T-helper 1 cell treated with Interleukin-12 subunit alpha and Interleukin-12 subunit beta and Interleukin-4 antibody, amounts not matched to agents 30 μg/mL and 1 μg/mL, for 36 hours (primary cell): ENCODE results near the gene EBF4.
"Not testable (repeated sequence)": the region's sequence is repeated elsewhere in the genome, so short reads cannot be mapped to it uniquely, and the experiment has no call there.

ENCODE experiments used
- H3K27ac Mint-ChIP-seq: one replicate; pipeline ENCODE4 v1.8.0; 2021; ENCODE audit warnings: mild to moderate bottlenecking, mixed read lengths
- H3K27me3 Mint-ChIP-seq: one replicate; pipeline ENCODE4 v1.8.0; 2021; ENCODE audit warnings: low read depth, mixed read lengths
- H3K36me3 Mint-ChIP-seq: one replicate; pipeline ENCODE4 v1.8.0; 2021; ENCODE audit warnings: low read depth, mixed read lengths
- H3K4me1 Mint-ChIP-seq: one replicate; pipeline ENCODE4 v1.8.0; 2021; ENCODE audit warnings: low read depth, mixed read lengths
- H3K4me3 Mint-ChIP-seq: one replicate; pipeline ENCODE4 v1.8.0; 2021; ENCODE audit warnings: mild to moderate bottlenecking, moderate library complexity, mixed read lengths
- H3K9me3 Mint-ChIP-seq: one replicate; pipeline ENCODE4 v1.8.0; 2021; ENCODE audit warnings: mixed read lengths

The EBF4 gene

GRCh38 chr20:2691127-2691526 is 1.5 kb upstream of the EBF4 start:
- Mint-ChIP-seq H3K9me3 (no peaks in the 10 kb centered on the region), H3K4me3 (peak overlapping the region; percentile 88), H3K27ac (peak overlapping the region; percentile 74), H3K36me3 (peaks cover 11% of the 10 kb centered on the region), H3K4me1 (peaks cover 33% of the 10 kb centered on the region), H3K27me3 (peaks cover 43% of the 10 kb centered on the region)

GRCh38 chr20:2691663-2692035 is 931 bp upstream of the EBF4 start:
- peaks cover 46% of the 10 kb centered on the region for H3K27me3 Mint-ChIP-seq
- H3K27ac Mint-ChIP-seq = peak overlapping the region; percentile 74

GRCh38 chr20:2692886-2693285 is 306 bp downstream of the EBF4 start:
- Mint-ChIP-seq H3K27me3 (peaks cover 49% of the 10 kb centered on the region), H3K27ac (no peak overlapping the region), H3K4me1 (peaks cover 28% of the 10 kb centered on the region), H3K4me3 (no peak overlapping the region), H3K36me3 (peaks cover 11% of the 10 kb centered on the region), H3K9me3 (no peaks in the 10 kb centered on the region)

More at GRCh38 chr20:2691663-2692035, 931 bp upstream of the EBF4 start:
- Mint-ChIP-seq H3K9me3 (no peaks in the 10 kb centered on the region), H3K36me3 (peaks cover 11% of the 10 kb centered on the region), H3K4me3 (peak overlapping the region; percentile 88), H3K4me1 (peaks cover 33% of the 10 kb centered on the region)

- H3K36me3 Mint-ChIP-seq = peaks cover 11% of the 10 kb centered on the region
- H3K9me3 Mint-ChIP-seq = no peaks in the 10 kb centered on the region
- H3K4me1 Mint-ChIP-seq = peaks cover 25% of the 10 kb centered on the region
- peaks cover 49% of the 10 kb centered on the region for H3K27me3 Mint-ChIP-seq
- H3K4me3 Mint-ChIP-seq = peak overlapping the region; percentile 66
- no peak overlapping the region for H3K27ac Mint-ChIP-seq
Measured at GRCh38 chr20:2693286-2694007, 867 bp downstream of the EBF4 start.

GRCh38 chr20:2694008-2694471 is 1.5 kb downstream of the EBF4 start:
- peak overlapping the region; percentile 66 for H3K4me3 Mint-ChIP-seq
- H3K27me3 Mint-ChIP-seq = peaks cover 49% of the 10 kb centered on the region

GRCh38 chr20:2694519-2694918 is 1.9 kb downstream of the EBF4 start:
- peaks cover 9% of the 10 kb centered on the region for H3K36me3 Mint-ChIP-seq
- H3K4me1 Mint-ChIP-seq = peaks cover 24% of the 10 kb centered on the region
- no peaks in the 10 kb centered on the region for H3K9me3 Mint-ChIP-seq
- peak overlapping the region; percentile 66 for H3K4me3 Mint-ChIP-seq
- no peak overlapping the region for H3K27ac Mint-ChIP-seq
- peaks cover 49% of the 10 kb centered on the region for H3K27me3 Mint-ChIP-seq

More at GRCh38 chr20:2694008-2694471, 1.5 kb downstream of the EBF4 start:
- no peak overlapping the region for H3K27ac Mint-ChIP-seq
- H3K4me1 Mint-ChIP-seq = peaks cover 24% of the 10 kb centered on the region
- peaks cover 9% of the 10 kb centered on the region for H3K36me3 Mint-ChIP-seq
- H3K9me3 Mint-ChIP-seq = no peaks in the 10 kb centered on the region

GRCh38 chr20:2695206-2695983 is 2.8 kb downstream of the EBF4 start:
- Mint-ChIP-seq H3K27me3 (peaks cover 40% of the 10 kb centered on the region), H3K4me3 (peak overlapping the region; percentile 66), H3K27ac (no peak overlapping the region)

GRCh38 chr20:2695984-2696525 is 3.5 kb downstream of the EBF4 start:
- not testable (repeated sequence) for H3K4me3 Mint-ChIP-seq, H3K27ac Mint-ChIP-seq, H3K36me3 Mint-ChIP-seq, H3K9me3 Mint-ChIP-seq
- H3K27me3 Mint-ChIP-seq = peaks cover 35% of the 10 kb centered on the region
- peaks cover 24% of the 10 kb centered on the region for H3K4me1 Mint-ChIP-seq

More at GRCh38 chr20:2695206-2695983, 2.8 kb downstream of the EBF4 start:
- peaks cover 24% of the 10 kb centered on the region for H3K4me1 Mint-ChIP-seq
- H3K36me3 Mint-ChIP-seq = peaks cover 9% of the 10 kb centered on the region
- no peaks in the 10 kb centered on the region for H3K9me3 Mint-ChIP-seq

- no peak overlapping the region for H3K27ac Mint-ChIP-seq
- H3K36me3 Mint-ChIP-seq = peaks cover 4% of the 10 kb centered on the region
- no peaks in the 10 kb centered on the region for H3K9me3 Mint-ChIP-seq
- H3K4me1 Mint-ChIP-seq = peaks cover 20% of the 10 kb centered on the region
- H3K4me3 Mint-ChIP-seq = no peak overlapping the region
- peaks cover 29% of the 10 kb centered on the region for H3K27me3 Mint-ChIP-seq
Measured at GRCh38 chr20:2696646-2697045, 4.1 kb downstream of the EBF4 start.

- peaks cover 23% of the 10 kb centered on the region for H3K27me3 Mint-ChIP-seq
- peaks cover 3% of the 10 kb centered on the region for H3K36me3 Mint-ChIP-seq
- H3K4me3 Mint-ChIP-seq = no peak overlapping the region
- H3K9me3 Mint-ChIP-seq = no peaks in the 10 kb centered on the region
- H3K27ac Mint-ChIP-seq = no peak overlapping the region
- peaks cover 16% of the 10 kb centered on the region for H3K4me1 Mint-ChIP-seq
Measured at GRCh38 chr20:2697768-2698167, 5.2 kb downstream of the EBF4 start.

GRCh38 chr20:2698186-2698817 is 5.7 kb downstream of the EBF4 start:
- peaks cover 3% of the 10 kb centered on the region for H3K36me3 Mint-ChIP-seq
- H3K9me3 Mint-ChIP-seq = no peaks in the 10 kb centered on the region
- peaks cover 16% of the 10 kb centered on the region for H3K4me1 Mint-ChIP-seq
- H3K27ac Mint-ChIP-seq = no peak overlapping the region
- H3K4me3 Mint-ChIP-seq = no peak overlapping the region
- peaks cover 23% of the 10 kb centered on the region for H3K27me3 Mint-ChIP-seq

GRCh38 chr20:2698912-2699311 is 6.3 kb downstream of the EBF4 start:
- no peaks in the 10 kb centered on the region for H3K9me3 Mint-ChIP-seq
- peaks cover 16% of the 10 kb centered on the region for H3K4me1 Mint-ChIP-seq
- peaks cover 3% of the 10 kb centered on the region for H3K36me3 Mint-ChIP-seq
- no peak overlapping the region for H3K27ac Mint-ChIP-seq
- H3K4me3 Mint-ChIP-seq = no peak overlapping the region
- H3K27me3 Mint-ChIP-seq = peaks cover 23% of the 10 kb centered on the region

GRCh38 chr20:2699775-2700413 is 7.3 kb downstream of the EBF4 start:
- Mint-ChIP-seq H3K4me1 (peaks cover 11% of the 10 kb centered on the region), H3K9me3 (no peaks in the 10 kb centered on the region), H3K36me3 (peaks cover 3% of the 10 kb centered on the region), H3K4me3 (no peak overlapping the region), H3K27ac (no peak overlapping the region), H3K27me3 (peaks cover 17% of the 10 kb centered on the region)
